Glutamatergic neuron (in vitro differentiated cells): ENCODE data around the gene ELFN1. TPM values are rescaled to one million over a fixed set of nuclear protein-coding genes. Genes with fewer than 3 reads are reported as not detected.
A peak's percentile ranks its signal among the peaks of the same experiment; 100 is the strongest.

Experiments
- DNase-seq: peaks from one replicate; pipeline ENCODE4 v3.0.0; 2022
- H3K27ac Mint-ChIP-seq: one replicate; pipeline ENCODE4 v1.8.0; 2020; ENCODE audit warnings: mild to moderate bottlenecking, mixed read lengths, inconsistent platforms; ENCODE audit not compliant: unreplicated experiment
- H3K27me3 Mint-ChIP-seq: one replicate; pipeline ENCODE4 v1.8.0; 2020; ENCODE audit warnings: mild to moderate bottlenecking, moderate library complexity, mixed read lengths, inconsistent platforms; ENCODE audit not compliant: unreplicated experiment
- H3K36me3 Mint-ChIP-seq: one replicate; pipeline ENCODE4 v1.8.0; 2020; ENCODE audit warnings: mild to moderate bottlenecking, mixed read lengths, inconsistent platforms; ENCODE audit not compliant: unreplicated experiment
- H3K4me1 Mint-ChIP-seq: one replicate; pipeline ENCODE4 v1.8.0; 2020; ENCODE audit warnings: mild to moderate bottlenecking, low read depth, mixed read lengths, inconsistent platforms; ENCODE audit not compliant: unreplicated experiment
- H3K4me3 Mint-ChIP-seq: one replicate; pipeline ENCODE4 v1.8.0; 2020; ENCODE audit warnings: mild to moderate bottlenecking, mixed read lengths, inconsistent platforms; ENCODE audit not compliant: unreplicated experiment
- H3K9me3 Mint-ChIP-seq: one replicate; pipeline ENCODE4 v1.8.0; 2020; ENCODE audit warnings: mild to moderate bottlenecking, moderate library complexity, mixed read lengths, inconsistent platforms; ENCODE audit not compliant: unreplicated experiment
- total RNA-seq: library from RNA; stranded (reverse); fragmentation: NEBNext Ultra II Directional; extraction: Animal tissue kit (Norgen Biotek cat#: 25700); gene quantifications from one replicate; pipeline ENCODE4 v1.2.1, GENCODE V29; 2021; ENCODE audit not compliant: unreplicated experiment
- TF ChIP-seq, protein P1 (sequence below): fragments of 200-600 bp; sonication (generic); IDR thresholded peaks from one replicate; pipeline ENCODE4 v1.5.0; 2021; ENCODE audit not compliant: partially characterized antibody, unreplicated experiment

ELFN1 gene
- total RNA-seq, 1 donor from 2014 or later: 40.0 TPM

DNA sequence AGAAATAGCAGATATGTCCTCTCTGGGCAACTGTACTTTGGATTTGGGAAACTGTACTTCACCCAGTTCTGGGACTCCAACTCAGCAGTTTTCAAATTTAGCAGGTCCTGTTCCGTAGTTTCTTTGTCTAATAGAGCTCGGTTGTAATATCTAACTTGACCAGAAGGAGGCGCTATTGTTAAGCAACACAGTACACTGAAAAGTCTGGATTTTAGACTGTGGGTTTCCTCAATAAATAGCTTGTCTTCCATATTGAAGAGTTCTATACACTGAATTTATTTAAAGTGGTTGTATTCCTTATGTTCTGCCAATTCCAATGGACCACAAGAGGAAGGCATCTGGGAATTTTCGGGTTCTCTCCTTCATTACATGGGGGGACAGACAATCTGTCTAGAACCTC lies 39.8 kb downstream of the ELFN1 start:
- Mint-ChIP-seq H3K27ac (no peak overlapping the region), H3K4me1 (peaks cover 17% of the 10 kb centered on the region), H3K36me3 (peaks cover 13% of the 10 kb centered on the region), H3K4me3 (no peak overlapping the region), H3K9me3 (peaks cover 11% of the 10 kb centered on the region), H3K27me3 (peaks cover 19% of the 10 kb centered on the region)
- DNase-seq: no peak
- TF ChIP-seq, protein P1, sequence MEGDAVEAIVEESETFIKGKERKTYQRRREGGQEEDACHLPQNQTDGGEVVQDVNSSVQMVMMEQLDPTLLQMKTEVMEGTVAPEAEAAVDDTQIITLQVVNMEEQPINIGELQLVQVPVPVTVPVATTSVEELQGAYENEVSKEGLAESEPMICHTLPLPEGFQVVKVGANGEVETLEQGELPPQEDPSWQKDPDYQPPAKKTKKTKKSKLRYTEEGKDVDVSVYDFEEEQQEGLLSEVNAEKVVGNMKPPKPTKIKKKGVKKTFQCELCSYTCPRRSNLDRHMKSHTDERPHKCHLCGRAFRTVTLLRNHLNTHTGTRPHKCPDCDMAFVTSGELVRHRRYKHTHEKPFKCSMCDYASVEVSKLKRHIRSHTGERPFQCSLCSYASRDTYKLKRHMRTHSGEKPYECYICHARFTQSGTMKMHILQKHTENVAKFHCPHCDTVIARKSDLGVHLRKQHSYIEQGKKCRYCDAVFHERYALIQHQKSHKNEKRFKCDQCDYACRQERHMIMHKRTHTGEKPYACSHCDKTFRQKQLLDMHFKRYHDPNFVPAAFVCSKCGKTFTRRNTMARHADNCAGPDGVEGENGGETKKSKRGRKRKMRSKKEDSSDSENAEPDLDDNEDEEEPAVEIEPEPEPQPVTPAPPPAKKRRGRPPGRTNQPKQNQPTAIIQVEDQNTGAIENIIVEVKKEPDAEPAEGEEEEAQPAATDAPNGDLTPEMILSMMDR: peak; percentile 88

DNA sequence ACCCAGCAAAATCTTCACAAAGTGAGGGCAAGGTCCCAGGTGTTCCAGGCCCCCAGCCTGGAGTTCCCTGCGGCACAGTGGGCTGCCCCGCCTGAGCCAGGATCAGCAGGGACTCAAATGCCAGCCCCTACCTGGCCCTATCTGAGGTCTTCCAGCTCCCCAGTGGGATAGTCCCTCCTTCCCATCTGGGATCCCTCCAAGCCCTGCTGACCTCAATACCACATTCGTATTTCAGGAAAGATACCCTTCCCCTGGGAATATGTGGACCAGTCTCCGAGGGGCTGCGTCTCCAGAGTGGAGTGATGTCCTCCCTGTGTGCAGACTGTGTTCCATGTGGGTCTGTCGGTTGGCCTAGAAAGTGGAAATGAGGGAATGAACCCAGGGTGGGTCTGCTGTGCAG lies 40.9 kb downstream of the ELFN1 start:
- no peak for DNase-seq
- H3K4me1 Mint-ChIP-seq: peaks cover 25% of the 10 kb centered on the region
- H3K27ac Mint-ChIP-seq: no peak overlapping the region
- H3K4me3 Mint-ChIP-seq: no peak overlapping the region
- peaks cover 21% of the 10 kb centered on the region for H3K27me3 Mint-ChIP-seq
- TF ChIP-seq, protein P1: no peak
- peaks cover 15% of the 10 kb centered on the region for H3K9me3 Mint-ChIP-seq
- H3K36me3 Mint-ChIP-seq: peaks cover 20% of the 10 kb centered on the region

DNA sequence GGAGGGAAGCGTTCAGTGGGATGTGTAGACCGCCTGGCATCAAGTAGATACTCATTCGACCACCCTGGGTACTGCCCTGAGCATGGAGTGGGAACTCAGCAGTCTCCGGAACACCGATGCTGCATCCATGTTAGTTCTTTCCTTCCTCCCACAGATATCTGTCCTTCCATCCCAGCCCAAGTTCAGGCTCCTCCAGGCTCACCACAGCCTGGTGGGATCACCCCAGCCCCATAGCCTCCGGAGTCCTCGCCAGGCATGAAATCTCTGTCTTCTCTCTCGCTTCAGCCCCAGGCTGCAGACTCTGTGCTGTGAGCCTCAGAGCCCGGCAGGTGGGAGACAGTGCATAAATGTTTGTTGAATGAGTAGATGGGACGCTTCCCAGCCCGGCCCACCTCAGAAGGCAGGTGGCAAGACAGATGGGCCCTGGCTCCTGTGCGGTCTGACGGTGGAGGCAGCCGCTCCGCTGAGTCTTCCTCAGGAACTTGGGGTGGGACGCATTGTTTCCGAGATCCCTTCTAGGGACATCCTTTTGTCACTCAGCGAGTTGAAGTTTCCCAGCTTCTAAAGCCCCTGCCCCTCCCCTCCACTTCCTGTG lies 42.9 kb downstream of the ELFN1 start:
- Mint-ChIP-seq H3K27ac (peak overlapping the region; percentile 82), H3K9me3 (peaks cover 22% of the 10 kb centered on the region), H3K27me3 (peaks cover 21% of the 10 kb centered on the region), H3K36me3 (peaks cover 20% of the 10 kb centered on the region), H3K4me1 (peaks cover 30% of the 10 kb centered on the region), H3K4me3 (peak overlapping the region; percentile 34)
- DNase-seq: no peak
- TF ChIP-seq, protein P1: no peak

DNA sequence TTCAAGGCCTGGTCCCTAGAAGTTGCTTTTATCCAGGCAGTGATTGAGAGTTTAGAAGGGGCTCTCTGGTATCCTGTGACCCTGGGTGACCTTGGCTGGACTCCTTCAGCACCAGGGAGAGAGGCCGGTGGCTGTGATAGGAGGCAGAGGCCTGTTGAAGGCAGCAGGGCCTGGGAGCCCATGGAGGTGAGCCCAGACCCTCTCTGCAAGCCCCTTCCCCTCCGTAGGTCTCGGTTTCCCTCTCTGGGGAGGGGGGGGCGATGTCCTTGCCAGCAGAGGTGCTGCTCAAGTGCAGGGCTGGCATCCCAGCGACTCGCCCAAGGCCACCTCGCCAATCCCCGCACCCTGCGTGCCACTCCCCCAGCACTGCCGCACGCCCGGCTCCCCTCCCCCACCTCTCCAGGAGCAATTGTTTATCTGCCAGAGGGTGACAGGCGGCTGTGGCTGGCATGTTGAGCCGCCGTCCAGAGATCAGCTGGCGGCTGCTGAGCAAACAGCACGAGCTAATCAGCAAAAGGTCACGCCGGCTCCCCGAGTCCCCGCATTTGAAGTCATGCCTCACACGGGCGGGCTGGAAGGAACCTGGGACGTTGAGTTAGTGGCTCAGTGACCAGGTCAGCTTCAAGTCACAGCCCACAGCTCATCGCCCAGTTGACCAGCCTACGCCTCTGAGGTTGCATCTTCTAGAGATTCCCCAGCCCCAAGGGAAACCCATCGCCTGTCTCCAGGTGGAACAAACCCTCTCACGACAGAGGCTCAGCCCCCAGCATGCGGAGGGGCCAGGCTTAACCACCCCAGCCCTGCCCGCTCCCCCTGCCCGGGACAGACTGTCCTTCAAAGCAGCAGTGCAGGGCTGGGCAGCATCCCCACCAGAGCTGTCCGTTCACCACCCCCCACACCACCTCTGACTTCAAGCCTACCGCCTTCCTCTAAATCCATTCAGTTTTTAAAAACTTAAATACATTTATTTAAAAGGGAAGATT lies 43.7 kb downstream of the ELFN1 start:
- peak; percentile 74 for DNase-seq
- TF ChIP-seq, protein P1: no peak
- H3K4me3 Mint-ChIP-seq: peak overlapping the region; percentile 69

More for the DNA sequence above, 43.7 kb downstream of the ELFN1 start:
- Mint-ChIP-seq H3K27me3 (peaks cover 20% of the 10 kb centered on the region), H3K4me1 (peaks cover 30% of the 10 kb centered on the region), H3K36me3 (peaks cover 18% of the 10 kb centered on the region), H3K27ac (peak overlapping the region; percentile 91), H3K9me3 (peaks cover 23% of the 10 kb centered on the region)
